SKM-1 (cell line): Measurements from ENCODE around the gene MRM2.

Experiments
- DNase-seq: peaks from one replicate; lab custom pipeline; 2025; ENCODE audit not compliant: unreplicated experiment; lab: John Stamatoyannopoulos, UW

Gene MRM2

GRCh38 chr7:2209146-2209960, 32.7 kb downstream of the MRM2 start:
- no peak for DNase-seq

- no peak for DNase-seq
These were observed 33.3 kb downstream of the MRM2 start for GRCh38 chr7:2208712-2209111.

- DNase-seq, result no peak
These were observed 36.8 kb downstream of the MRM2 start for GRCh38 chr7:2205036-2205780.

- DNase-seq, result no peak
These were observed 37.6 kb downstream of the MRM2 start for GRCh38 chr7:2204446-2204845.

- no peak for DNase-seq
These were observed 38.2 kb downstream of the MRM2 start for GRCh38 chr7:2203766-2204300.

- DNase-seq, result no peak
These were observed 38.9 kb downstream of the MRM2 start for GRCh38 chr7:2202901-2203765.

GRCh38 chr7:2202361-2202761, 39.6 kb downstream of the MRM2 start:
- DNase-seq, result no peak

GRCh38 chr7:2201686-2202360, 40.2 kb downstream of the MRM2 start:
- DNase-seq, result no peak

GRCh38 chr7:2201128-2201527, 40.9 kb downstream of the MRM2 start:
- DNase-seq, result no peak

GRCh38 chr7:2200584-2200980, 41.4 kb downstream of the MRM2 start:
- no peak for DNase-seq

GRCh38 chr7:2199956-2200583, 41.9 kb downstream of the MRM2 start:
- no peak for DNase-seq

- no peak for DNase-seq
These were observed 42.5 kb downstream of the MRM2 start for GRCh38 chr7:2199528-2199927.

- DNase-seq, result no peak
These were observed 43.2 kb downstream of the MRM2 start for GRCh38 chr7:2198760-2199159.

- DNase-seq, result no peak
These were observed 43.8 kb downstream of the MRM2 start for GRCh38 chr7:2198206-2198605.

GRCh38 chr7:2197436-2198155, 44.4 kb downstream of the MRM2 start:
- DNase-seq, result no peak

GRCh38 chr7:2196381-2197378, 45.3 kb downstream of the MRM2 start:
- no peak for DNase-seq

GRCh38 chr7:2195400-2196246, 46.4 kb downstream of the MRM2 start:
- DNase-seq, result no peak
